GM21529 (cell line): ENCODE measurements around the gene POLR3H.
"Not testable (repeated sequence)": the region's sequence is repeated elsewhere in the genome, so short reads cannot be mapped to it uniquely, and the experiment has no call there.

Experiments used
- ATAC-seq: cut with Tn5 transposase; IDR thresholded peaks from one replicate; pipeline ENCODE4 v1.9.1; 2021; ENCODE audit not compliant: unreplicated experiment

The POLR3H gene

DNA sequence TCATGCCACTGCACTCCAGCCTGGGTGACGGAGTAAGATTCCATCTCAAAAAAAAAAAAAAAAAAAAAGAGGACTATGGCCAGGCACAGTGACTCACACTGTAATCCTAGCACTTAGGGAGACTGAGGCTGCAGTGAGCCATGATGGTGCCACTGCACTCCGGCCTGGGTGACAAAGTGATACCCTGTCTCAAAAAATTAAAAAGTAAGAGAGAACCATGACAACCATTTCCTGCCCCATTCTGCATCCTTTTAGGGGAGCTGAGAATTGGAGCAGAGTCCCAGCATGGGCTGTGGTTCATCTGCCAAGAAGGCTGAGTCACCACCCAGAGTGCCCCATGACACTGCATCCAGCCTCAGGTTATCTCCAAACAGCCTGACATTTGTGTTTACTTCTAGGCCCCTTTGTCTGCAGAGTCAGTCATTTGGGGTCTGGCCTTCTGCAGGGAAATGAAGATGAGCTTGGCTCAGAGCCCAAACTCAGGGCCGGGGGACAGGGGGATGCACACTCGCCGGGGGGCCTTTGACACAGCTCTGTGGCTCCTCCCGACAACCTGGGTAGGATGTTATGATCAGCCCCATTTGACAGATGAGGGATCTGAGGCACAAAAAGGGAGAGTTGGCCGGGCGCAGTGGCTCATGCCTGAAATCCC, 21.3 kb upstream of the POLR3H start:
- ATAC-seq, result no peak

DNA sequence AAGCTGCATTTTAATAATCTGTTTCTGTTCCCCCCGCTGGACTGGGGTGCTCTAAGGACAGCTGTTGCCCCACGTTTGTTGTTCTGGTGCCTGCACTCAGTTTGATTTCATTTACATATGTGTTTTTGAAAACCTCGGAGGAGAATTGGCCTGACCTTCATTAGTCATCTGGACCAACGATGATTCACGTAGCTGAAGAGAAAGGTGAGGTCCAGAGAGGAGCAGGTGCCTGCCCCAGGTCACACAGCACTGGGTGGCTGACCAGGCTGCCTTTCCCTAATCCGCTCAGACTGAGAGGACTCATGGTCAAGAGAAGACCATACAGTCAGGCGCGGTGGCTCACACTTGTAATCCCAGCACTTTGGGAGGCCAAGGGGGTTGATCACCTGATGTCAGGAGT, 20.3 kb upstream of the POLR3H start:
- ATAC-seq, result no peak

GRCh38 chr22:41563051-41563711, 18.9 kb upstream of the POLR3H start:
- no peak for ATAC-seq

DNA sequence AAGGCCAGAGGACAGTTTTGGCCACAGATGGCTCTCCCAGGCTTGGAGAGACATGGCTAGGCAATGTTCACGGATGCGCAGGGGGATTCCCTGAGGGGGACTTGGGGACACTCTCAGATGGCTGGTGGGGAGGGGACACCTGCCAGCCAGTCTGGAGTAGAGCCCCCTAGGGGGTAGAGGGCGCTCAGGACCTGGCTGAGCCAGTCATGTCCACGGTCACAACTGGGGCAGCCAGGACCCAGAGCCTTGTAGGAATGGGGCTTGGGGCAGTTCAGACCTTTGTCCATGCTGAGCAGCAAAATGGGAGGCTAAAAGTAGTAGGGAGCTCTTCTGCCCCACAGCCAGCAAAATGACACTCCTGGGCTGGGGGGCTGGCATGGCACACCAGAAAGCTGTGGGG, 18.2 kb upstream of the POLR3H start:
- ATAC-seq, result no peak

GRCh38 chr22:41561788-41562187, 17.5 kb upstream of the POLR3H start:
- ATAC-seq, result no peak

GRCh38 chr22:41561335-41561734, 17.1 kb upstream of the POLR3H start:
- ATAC-seq, result no peak

GRCh38 chr22:41560095-41560471, 15.8 kb upstream of the POLR3H start:
- no peak for ATAC-seq

- not testable (repeated sequence) for ATAC-seq
These were observed 14.0 kb upstream of the POLR3H start for GRCh38 chr22:41558241-41558630.

DNA sequence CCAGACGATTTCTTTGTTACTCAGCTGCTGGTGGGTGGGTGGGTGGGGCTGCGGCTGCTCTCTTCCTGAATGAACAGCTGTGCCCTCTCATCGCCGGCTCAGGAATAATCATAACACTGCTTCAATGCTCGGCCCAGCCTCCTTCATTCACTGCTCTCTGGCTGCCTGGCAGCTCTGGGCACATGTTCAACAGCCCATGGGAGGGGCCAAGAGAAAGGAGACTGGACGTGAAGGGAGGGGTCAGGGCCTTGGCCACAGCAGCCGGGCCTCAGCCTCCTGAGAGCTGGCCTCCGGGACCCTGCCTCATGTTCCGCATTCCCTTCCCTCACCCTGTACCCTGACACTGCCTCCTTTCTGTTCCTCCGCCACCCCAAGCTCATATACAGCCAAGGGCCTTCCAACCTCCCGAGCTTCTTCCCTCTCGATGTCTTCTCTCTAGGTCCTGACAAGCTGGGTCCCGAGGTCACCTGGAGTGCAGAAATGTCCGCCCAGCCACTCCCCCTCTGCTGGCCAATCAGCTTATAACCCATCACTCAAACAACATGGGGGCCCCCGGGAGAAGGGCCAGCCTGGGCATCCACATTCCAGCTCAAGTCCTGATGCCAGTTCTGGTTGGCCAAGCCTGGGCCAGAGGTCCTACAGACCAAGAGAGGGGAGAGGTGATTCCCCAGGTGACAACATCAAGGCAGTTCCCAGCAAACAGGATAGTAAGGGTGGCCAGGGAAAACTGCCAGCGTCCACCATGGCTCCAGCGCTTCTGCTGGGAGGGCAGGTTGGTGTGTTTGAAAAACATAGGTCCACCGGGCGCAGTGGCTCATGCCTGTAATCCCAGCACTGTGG, 13.4 kb upstream of the POLR3H start:
- ATAC-seq, result no peak

- no peak for ATAC-seq
These were observed 12.3 kb upstream of the POLR3H start for GRCh38 chr22:41556561-41556960.

- ATAC-seq, result no peak
These were observed 11.2 kb upstream of the POLR3H start for GRCh38 chr22:41555325-41555982.

DNA sequence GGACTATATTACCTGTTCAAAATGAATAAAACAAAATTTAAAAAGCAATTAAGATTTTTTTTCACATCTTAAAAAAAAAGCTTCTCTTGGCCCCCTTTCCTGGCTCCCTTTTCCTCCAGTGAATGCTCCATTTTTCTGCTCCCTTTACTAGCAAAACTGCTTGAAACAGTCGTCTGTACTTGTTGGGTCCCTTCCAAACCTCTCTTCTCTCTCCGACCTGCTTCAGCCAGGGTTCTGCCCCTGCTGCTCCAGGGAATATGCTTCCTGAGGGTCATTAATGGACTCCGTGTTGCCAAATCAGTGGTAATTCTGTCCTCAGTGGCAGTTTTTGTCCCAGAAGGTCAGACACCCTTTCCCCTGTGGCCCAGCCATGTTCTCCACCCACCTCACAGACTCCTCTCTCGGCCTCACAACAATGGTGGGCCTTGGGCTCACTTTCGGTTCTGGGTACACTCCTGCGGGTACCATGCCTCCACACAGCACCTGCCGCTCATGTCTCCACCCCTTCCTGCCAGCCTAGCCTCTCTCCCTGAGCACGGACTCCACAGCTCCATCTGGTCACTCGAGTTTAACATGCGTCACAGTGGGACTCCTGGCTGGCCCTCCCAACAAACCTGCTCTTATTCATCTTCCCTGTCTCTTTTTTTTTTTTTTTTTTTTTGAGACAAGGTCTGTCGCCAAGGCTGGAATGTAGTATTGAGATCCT, 7.8 kb upstream of the POLR3H start:
- no peak for ATAC-seq

DNA sequence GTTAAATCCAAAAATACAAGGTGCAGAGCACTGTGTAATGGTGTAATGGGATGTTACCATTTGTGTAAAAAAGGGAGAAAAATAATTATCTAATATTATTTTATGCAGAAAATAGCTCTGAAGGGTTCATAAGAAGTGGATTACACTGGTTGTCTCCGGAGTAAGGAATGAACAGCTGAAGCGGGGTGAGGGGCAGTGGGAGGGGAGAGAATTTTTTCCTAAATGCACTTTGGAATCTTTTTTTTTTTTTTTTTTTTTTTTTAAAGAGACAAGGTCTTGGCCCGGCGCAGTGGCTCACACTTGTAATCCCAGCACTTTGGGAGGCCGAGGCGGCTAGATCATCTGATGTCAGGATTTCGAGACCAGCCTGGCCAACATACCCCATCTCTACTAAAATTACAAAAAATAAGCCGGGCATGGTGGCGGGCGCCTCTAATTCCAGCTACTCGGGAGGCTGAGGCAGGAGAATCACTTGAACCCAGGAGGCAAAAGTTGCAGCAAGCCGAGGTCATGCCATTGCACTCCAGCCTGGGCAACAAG, 6.8 kb upstream of the POLR3H start:
- ATAC-seq, result no peak

DNA sequence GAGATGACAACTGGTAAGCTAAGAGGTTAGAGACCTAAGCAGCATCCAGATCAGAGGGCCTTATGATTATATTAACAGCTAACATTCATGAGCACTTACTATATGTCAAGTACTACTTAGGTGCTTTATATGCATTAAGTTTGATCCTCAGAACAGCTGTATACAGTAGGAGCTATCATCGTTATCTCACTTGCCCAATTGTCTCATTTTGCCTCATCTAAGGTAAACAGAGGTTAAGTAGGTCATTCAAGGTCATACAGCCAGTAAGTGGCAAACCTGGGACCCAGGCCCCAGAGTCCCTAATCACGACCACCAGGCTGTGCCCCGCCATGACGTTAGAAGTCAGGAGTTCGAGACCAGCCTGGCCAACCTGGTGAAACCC, 4.6 kb upstream of the POLR3H start:
- no peak for ATAC-seq

GRCh38 chr22:41544671-41545476, 604 bp upstream of the POLR3H start:
- no peak for ATAC-seq

DNA sequence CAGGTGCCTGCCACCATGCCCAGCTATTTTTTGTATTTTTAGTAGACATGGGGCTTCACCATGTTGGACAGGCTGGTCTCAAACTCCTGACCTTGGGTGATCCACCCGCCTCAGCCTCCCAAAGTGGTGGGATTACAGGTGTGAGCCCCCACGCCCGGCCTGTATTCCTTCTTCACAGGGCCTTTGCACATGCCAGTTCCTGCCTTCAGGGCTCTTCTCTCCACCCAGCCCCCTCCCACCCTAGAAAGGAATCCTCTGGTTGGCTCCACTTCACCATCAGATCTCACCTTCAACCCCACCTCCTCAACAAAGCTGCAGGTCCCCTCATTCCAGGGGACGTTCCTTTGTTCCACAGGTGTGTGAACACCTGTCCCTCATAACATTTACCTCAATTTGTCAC, 2.0 kb downstream of the POLR3H start:
- no peak for ATAC-seq

DNA sequence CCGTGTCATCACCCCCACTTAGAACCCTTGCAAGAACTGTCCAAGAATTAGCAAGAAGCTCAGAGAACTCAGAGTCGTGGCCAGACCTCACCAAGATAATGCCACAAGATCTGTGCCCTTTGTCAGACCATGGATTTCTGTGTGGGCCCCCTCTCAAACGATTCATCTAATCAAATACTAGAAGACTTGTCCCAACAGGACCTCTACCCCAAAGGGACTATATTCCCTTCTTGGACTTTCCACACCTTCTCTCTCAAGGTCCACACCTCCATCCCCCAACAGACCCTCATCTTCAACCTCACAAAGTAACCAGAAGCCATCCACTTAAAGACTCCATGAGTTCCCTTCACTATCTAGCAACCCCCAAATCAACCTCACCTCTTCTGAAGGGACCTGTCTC, 2.8 kb downstream of the POLR3H start:
- ATAC-seq, result no peak

- no peak for ATAC-seq
These were observed 3.9 kb downstream of the POLR3H start for GRCh38 chr22:41540365-41540764.

GRCh38 chr22:41540006-41540315, 4.3 kb downstream of the POLR3H start:
- ATAC-seq, result no peak
